BLaER1 treated with 17β-estradiol and CSF1 and Interleukin-3, amounts not matched to agents 10 nM and 100 nM (cell line): ENCODE results near the gene ARMC12.

Source experiments
- H3K27ac ChIP-seq, 11 experiments: shearing (Covaris generic); formaldehyde crosslinking; 2 replicates each; pipeline ENCODE4 v1.8.1; 2022
- H3K27me3 ChIP-seq, 11 experiments: shearing (Covaris generic); formaldehyde crosslinking; 2 replicates each; pipeline ENCODE4 v1.8.1; 2022
- H3K36me3 ChIP-seq, 11 experiments: shearing (Covaris generic); formaldehyde crosslinking; 2 replicates each; pipeline ENCODE4 v1.8.1; 2022
- H3K4me1 ChIP-seq, 10 experiments: shearing (Covaris generic); formaldehyde crosslinking; 2 replicates each; pipeline ENCODE4 v1.8.1; 2022
- H3K4me2 ChIP-seq, 11 experiments: shearing (Covaris generic); formaldehyde crosslinking; 2 replicates each; pipeline ENCODE4 v1.8.1; 2022
- H3K4me3 ChIP-seq, 10 experiments: shearing (Covaris generic); formaldehyde crosslinking; 2 replicates each; pipeline ENCODE4 v1.8.1; 2022
- H3K9ac ChIP-seq, 11 experiments: shearing (Covaris generic); formaldehyde crosslinking; 2 replicates each; pipeline ENCODE4 v1.8.1; 2022
- H3K9me3 ChIP-seq, 11 experiments: shearing (Covaris generic); formaldehyde crosslinking; replicated peaks in 1 of 11; 2 replicates each; pipeline ENCODE4 v1.8.1; 2022
- H4K20me1 ChIP-seq, 11 experiments: shearing (Covaris generic); formaldehyde crosslinking; 2 replicates each; pipeline ENCODE4 v1.8.1; 2022
- Cebpa-rat ChIP-seq, 11 experiments: shearing (Covaris generic); IDR thresholded peaks; 2 replicates each; pipeline ENCODE4 v1.8.1; 2022

Gene ARMC12

DNA sequence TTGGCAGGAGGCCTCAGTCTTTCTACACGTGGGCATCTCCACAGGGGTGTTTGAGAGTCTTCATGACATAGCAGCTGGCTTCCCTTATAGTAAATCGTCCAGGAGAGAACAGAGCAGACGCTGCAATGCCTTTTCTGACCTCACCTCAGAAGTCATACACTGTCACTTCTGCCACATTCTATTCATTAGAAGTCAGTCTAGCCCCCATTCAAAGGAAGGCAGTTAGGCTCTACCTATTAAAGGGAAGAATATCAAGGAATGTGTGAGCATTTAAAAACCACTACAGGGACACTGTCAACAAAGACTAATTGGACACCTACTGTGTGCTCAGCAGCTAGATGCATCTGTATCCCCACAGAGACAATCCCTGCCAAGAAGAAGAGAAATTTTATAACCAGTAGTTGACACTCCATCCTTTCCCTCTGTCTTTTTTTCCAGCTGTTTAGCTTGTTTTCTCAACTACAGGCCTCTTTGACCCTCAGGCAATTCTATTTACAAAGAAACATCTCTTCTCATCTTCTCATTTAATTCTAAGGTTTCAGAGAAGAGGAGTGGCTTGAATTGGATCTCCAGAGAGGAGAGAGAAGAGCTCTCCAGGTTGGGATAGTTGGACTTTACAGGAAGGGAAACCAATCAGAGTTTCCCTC lies 18.6 kb downstream of the ARMC12 start:
- Histone ChIP-seq H3K27ac (no peak overlapping the region), H3K9me3 (no peaks in the 10 kb centered on the region; a peak in 1 of 22 replicates), H3K4me1 (peaks cover 21 to 46% (median 42%) of the 10 kb centered on the region in 10 experiments), H3K4me2 (peak overlapping the region in 7 of 11 experiments; percentile 1 to 35 (median 15); a peak in 5 of 22 replicates), H3K9ac (no peak overlapping the region), H3K27me3 (no peaks in the 10 kb centered on the region), H3K4me3 (no peak overlapping the region), H4K20me1 (no peaks in the 10 kb centered on the region), H3K36me3 (no peaks in the 10 kb centered on the region)
- no peak for TF ChIP-seq Cebpa-rat (IDR thresholded peaks at IDR 0.05)

DNA sequence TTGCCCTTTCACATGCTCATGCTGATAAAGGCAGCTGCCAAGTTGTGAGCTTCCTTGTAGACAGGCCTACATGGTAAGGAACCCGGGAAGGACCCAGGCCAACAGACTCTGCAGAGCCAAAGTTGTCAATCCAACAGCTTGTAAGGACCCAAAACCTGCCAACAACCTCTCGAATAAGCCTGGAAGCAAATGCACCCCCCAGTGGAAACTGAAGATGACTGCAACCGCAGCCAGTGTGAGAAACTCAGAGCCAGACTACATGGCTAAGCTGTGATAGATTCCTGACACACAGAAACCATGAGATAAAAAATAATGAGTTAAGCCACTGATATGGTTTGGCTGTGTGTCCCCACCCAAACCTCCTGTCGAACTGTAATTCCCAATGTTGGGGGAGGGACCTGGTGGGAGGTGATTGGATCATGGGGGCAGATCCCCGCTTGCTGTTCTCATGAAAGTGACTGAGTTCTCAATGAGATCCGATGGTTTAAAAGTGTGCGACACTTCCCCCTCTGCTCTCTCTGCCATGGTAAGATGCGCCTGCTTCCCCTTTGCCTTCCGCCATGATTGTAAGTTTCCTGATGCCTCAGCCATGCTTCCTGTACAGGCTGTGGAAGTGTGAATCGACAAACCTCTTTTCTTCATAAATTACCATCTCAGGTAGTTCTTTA lies 20.8 kb downstream of the ARMC12 start:
- H3K36me3 ChIP-seq, result no peaks in the 10 kb centered on the region
- H3K4me1 ChIP-seq, result peaks cover 21 to 46% (median 42%) of the 10 kb centered on the region in 10 experiments
- no peak overlapping the region for H3K9ac ChIP-seq
- TF ChIP-seq Cebpa-rat (IDR thresholded peaks at IDR 0.05), result no peak
- H3K9me3 ChIP-seq, result no peaks in the 10 kb centered on the region; a peak in 1 of 22 replicates
- no peaks in the 10 kb centered on the region for H4K20me1 ChIP-seq
- H3K4me3 ChIP-seq, result no peak overlapping the region
- peak overlapping the region in 10 of 11 experiments; percentile 53 to 76 (median 70); a peak in 18 of 22 replicates for H3K4me2 ChIP-seq
- H3K27me3 ChIP-seq, result no peaks in the 10 kb centered on the region
- peak overlapping the region in 3 of 11 experiments; percentile 60 to 69 (median 63); a peak in 5 of 22 replicates for H3K27ac ChIP-seq

DNA sequence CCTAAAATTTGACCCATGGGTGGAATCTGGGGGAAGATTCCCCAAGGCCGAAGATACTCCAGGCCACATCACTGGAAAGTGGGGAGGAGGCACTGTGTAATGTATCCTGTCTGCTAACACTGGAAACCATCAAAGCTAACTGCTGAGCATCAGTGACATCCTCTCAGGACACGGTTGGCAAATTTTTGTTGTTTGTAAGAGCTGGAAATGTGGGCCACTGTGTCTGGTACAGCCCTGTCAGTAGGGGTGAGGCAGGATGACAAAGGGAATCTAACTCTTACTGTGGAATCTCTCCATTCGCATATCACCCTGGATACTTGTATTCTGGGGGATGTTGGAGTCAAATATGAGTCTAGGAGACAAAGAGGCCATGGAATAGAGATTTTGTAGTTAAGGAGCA lies 22.6 kb downstream of the ARMC12 start:
- Histone ChIP-seq H3K27ac (peak overlapping the region in 9 of 11 experiments; percentile 0 to 71 (median 63); a peak in 16 of 22 replicates), H3K4me2 (peak overlapping the region; percentile 53 to 76 (median 68)), H3K27me3 (no peaks in the 10 kb centered on the region), H3K9ac (peak overlapping the region in 8 of 11 experiments; percentile 6 to 57 (median 44); a peak in 11 of 22 replicates), H3K9me3 (no peaks in the 10 kb centered on the region; a peak in 1 of 22 replicates), H3K4me3 (0 out of 20 replicates have a peak overlapping the region, but pooled peaks of 1 of the 10 experiments have one; percentile 12), H4K20me1 (no peaks in the 10 kb centered on the region), H3K4me1 (peaks cover 20 to 46% (median 41%) of the 10 kb centered on the region in 10 experiments), H3K36me3 (no peaks in the 10 kb centered on the region)
- no peak for TF ChIP-seq Cebpa-rat (IDR thresholded peaks at IDR 0.05)

DNA sequence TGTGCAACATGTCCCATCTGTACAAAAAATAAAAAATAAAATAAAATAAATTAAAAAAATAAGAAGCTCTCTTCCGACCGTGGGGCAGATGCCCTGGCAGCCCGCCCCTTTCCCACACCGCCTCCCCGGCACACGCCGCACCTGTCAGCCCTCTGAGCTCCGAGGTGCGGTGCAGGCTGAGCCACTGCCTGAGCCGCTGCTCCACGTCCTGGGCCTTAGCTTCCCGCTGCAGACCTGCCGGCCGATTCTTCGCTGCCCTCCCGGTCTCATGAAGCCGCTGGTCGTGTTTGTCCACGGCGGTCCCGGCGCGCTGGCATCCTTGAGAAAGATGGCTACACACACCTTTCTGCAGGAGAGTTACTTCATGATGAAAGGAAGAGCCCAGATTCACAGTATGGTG lies 28.9 kb downstream of the ARMC12 start:
- no peak overlapping the region for H3K9ac ChIP-seq
- H3K9me3 ChIP-seq, result no peaks in the 10 kb centered on the region
- H3K27ac ChIP-seq, result no peak overlapping the region
- peaks cover 7 to 10% (median 8%) of the 10 kb centered on the region in 10 experiments for H3K4me1 ChIP-seq
- H3K36me3 ChIP-seq, result no peaks in the 10 kb centered on the region
- no peaks in the 10 kb centered on the region for H4K20me1 ChIP-seq
- no peak overlapping the region for H3K4me3 ChIP-seq
- no peak overlapping the region for H3K4me2 ChIP-seq
- H3K27me3 ChIP-seq, result no peaks in the 10 kb centered on the region
- no peak for TF ChIP-seq Cebpa-rat (IDR thresholded peaks at IDR 0.05)

- Histone ChIP-seq H4K20me1 (no peaks in the 10 kb centered on the region), H3K36me3 (no peaks in the 10 kb centered on the region), H3K27ac (no peak overlapping the region), H3K27me3 (no peaks in the 10 kb centered on the region), H3K4me3 (no peak overlapping the region), H3K4me1 (peaks cover 15 to 31% (median 28%) of the 10 kb centered on the region in 10 experiments), H3K9ac (no peak overlapping the region), H3K9me3 (no peaks in the 10 kb centered on the region), H3K4me2 (no peak overlapping the region)
- TF ChIP-seq Cebpa-rat (IDR thresholded peaks at IDR 0.05), result no peak
These were observed 32.4 kb downstream of the ARMC12 start for GRCh38 chr6:35769211-35769610.

DNA sequence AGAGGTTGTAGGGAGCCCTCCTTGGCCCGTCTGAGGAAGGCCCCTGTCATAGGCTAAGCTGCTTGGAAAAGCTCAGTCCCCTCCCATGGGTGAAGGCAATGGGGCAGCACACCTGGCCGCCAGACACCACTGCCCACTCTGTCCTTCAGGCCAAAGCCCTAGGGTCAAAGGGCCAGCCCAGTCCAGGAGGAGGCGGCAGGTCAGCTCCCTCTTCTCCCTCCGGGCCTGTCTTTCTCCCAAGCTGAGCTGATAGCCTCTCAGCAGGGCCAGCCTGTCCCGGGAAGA lies 34.5 kb downstream of the ARMC12 start:
- TF ChIP-seq Cebpa-rat (IDR thresholded peaks at IDR 0.05), result no peak
- Histone ChIP-seq H3K4me1 (peaks cover 23 to 36% (median 32%) of the 10 kb centered on the region in 10 experiments), H3K9ac (no peak overlapping the region), H3K4me2 (peak overlapping the region; percentile 38 to 81 (median 68); a peak in 21 of 22 replicates), H3K36me3 (no peaks in the 10 kb centered on the region), H3K9me3 (no peaks in the 10 kb centered on the region), H3K27me3 (peaks cover under 1 to 8% (median 6%) of the 10 kb centered on the region in 11 experiments; a peak in 20 of 22 replicates), H4K20me1 (no peaks in the 10 kb centered on the region), H3K4me3 (no peak overlapping the region), H3K27ac (no peak overlapping the region)

DNA sequence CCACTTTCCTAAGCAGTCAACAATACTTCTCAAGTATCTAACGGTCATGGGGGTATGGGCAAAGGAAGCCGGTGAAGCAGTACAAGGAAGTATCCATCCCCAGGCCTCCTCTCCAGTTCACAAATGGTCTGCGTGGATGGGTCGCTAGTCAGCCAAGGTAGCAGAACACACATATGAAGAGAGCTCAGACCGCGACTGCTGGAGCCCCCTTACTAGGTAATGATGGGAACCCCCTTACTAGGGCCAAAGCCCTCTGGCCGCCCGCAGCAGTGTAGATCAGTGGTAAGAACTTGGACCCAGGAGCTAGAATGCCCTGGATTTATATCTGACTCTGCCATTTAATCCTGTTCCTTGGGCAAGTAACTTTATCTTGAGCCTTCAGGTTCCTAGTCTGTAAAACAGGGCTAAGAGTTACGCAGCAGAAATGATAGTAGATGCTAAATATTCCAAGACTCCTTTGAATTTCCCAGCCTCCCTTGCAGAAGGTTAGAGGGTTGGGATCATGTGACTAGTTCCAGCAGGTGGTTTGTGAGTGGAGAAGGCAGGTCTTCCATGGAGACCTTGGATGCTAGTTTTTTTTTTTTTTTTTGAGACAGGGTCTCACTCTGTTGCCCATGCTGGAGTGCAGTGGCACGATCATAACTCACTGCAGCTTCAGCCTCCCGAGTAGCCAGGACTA lies 37.4 kb downstream of the ARMC12 start:
- peak overlapping the region in 9 of 11 experiments; percentile 0 to 70 (median 36); a peak in 15 of 22 replicates for H3K4me2 ChIP-seq
- TF ChIP-seq Cebpa-rat (IDR thresholded peaks at IDR 0.05), result no peak
- H4K20me1 ChIP-seq, result no peaks in the 10 kb centered on the region
- H3K36me3 ChIP-seq, result no peaks in the 10 kb centered on the region
- peaks cover 7 to 15% (median 13%) of the 10 kb centered on the region in 11 experiments; a peak in 20 of 22 replicates for H3K27me3 ChIP-seq
- peaks cover 24 to 43% (median 37%) of the 10 kb centered on the region in 10 experiments for H3K4me1 ChIP-seq
- H3K4me3 ChIP-seq, result no peak overlapping the region
- no peak overlapping the region for H3K9ac ChIP-seq
- H3K9me3 ChIP-seq, result no peaks in the 10 kb centered on the region
- H3K27ac ChIP-seq, result no peak overlapping the region

GRCh38 chr6:35775031-35775430 lies 38.2 kb downstream of the ARMC12 start:
- no peaks in the 10 kb centered on the region for H3K9me3 ChIP-seq
- H3K27me3 ChIP-seq, result peaks cover 7 to 15% (median 13%) of the 10 kb centered on the region in 11 experiments; a peak in 20 of 22 replicates
- no peak for TF ChIP-seq Cebpa-rat (IDR thresholded peaks at IDR 0.05)
- no peak overlapping the region for H3K9ac ChIP-seq
- no peaks in the 10 kb centered on the region for H4K20me1 ChIP-seq
- no peak overlapping the region for H3K4me2 ChIP-seq
- H3K4me1 ChIP-seq, result peaks cover 24 to 42% (median 35%) of the 10 kb centered on the region in 10 experiments
- H3K4me3 ChIP-seq, result no peak overlapping the region
- H3K27ac ChIP-seq, result no peak overlapping the region
- no peaks in the 10 kb centered on the region for H3K36me3 ChIP-seq
